WTC11 (cell line): ENCODE measurements around the gene NR2F2. TPM values are rescaled to one million over a fixed set of nuclear protein-coding genes. Genes with fewer than 3 reads are reported as not detected.

Experiments
- ATAC-seq: fragments of 200-7000 bp; cut with Tn5 transposase; 2 replicates; pipeline ENCODE4 v1.10.0; 2021; ENCODE audit warnings: mild to moderate bottlenecking, moderate library complexity
- CTCF ChIA-PET: fragments of 300-600 bp; sonication (Branson Sonifier 250); formaldehyde crosslinking; loops from one replicate; lab custom pipeline; 2021; ENCODE audit warnings: antibody characterized with exemption; lab: Charles Lee
- POLR2A ChIA-PET: fragments of 350-600 bp; sonication (Branson Sonifier 250); formaldehyde crosslinking; loops from one replicate; lab custom pipeline; 2021; ENCODE audit warnings: antibody characterized with exemption; lab: Charles Lee
- DNase-seq: peaks from one replicate; pipeline ENCODE4 v3.0.0; 2021; ENCODE audit warnings: low spot score
- H3K27ac Mint-ChIP-seq: 2 replicates; pipeline ENCODE4 v1.8.0; 2021; ENCODE audit warnings: mixed read lengths
- H3K27me3 Mint-ChIP-seq: 2 replicates; pipeline ENCODE4 v1.8.0; 2021; ENCODE audit warnings: low read depth, mild to moderate bottlenecking, moderate library complexity, mixed read lengths
- H3K36me3 Mint-ChIP-seq: 2 replicates; pipeline ENCODE4 v1.8.0; 2021; ENCODE audit warnings: mixed read lengths
- H3K4me1 Mint-ChIP-seq: 2 replicates; pipeline ENCODE4 v1.8.0; 2022; ENCODE audit warnings: mixed read lengths
- H3K4me3 Mint-ChIP-seq: 2 replicates; pipeline ENCODE4 v1.8.0; 2021; ENCODE audit warnings: mild to moderate bottlenecking, moderate library complexity, mixed read lengths
- H3K9me3 Mint-ChIP-seq: 2 replicates; pipeline ENCODE4 v1.8.0; 2021; ENCODE audit warnings: mixed read lengths
- ATF6 ChIP-seq: sonication (generic); formaldehyde crosslinking; IDR thresholded peaks from 2 replicates; pipeline ENCODE4 v1.8.1; 2023; ENCODE audit warnings: mild to moderate bottlenecking, missing genetic modification reagents
- CBFB ChIP-seq: sonication (generic); formaldehyde crosslinking; IDR thresholded peaks from 2 replicates; pipeline ENCODE4 v1.8.1; 2022; ENCODE audit warnings: mild to moderate bottlenecking, low read depth, missing genetic modification reagents
- CTCF ChIP-seq: fragments of 200-600 bp; IDR thresholded peaks from 2 replicates; pipeline ENCODE4 v1.8.0; 2022; ENCODE audit warnings: antibody characterized with exemption
- E2F1 ChIP-seq: sonication (generic); formaldehyde crosslinking; IDR thresholded peaks from 2 replicates; pipeline ENCODE4 v1.8.0; 2022; ENCODE audit warnings: mild to moderate bottlenecking, missing genetic modification reagents
- ELF4 ChIP-seq: sonication (generic); formaldehyde crosslinking; IDR thresholded peaks from 2 replicates; pipeline ENCODE4 v1.8.1; 2022; ENCODE audit warnings: low read depth, mild to moderate bottlenecking, moderate library complexity, missing genetic modification reagents
- FOXJ3 ChIP-seq: sonication (generic); formaldehyde crosslinking; IDR thresholded peaks from 2 replicates; pipeline ENCODE4 v1.9.0; 2021; ENCODE audit warnings: missing genetic modification reagents, mild to moderate bottlenecking, borderline replicate concordance
- GTF2I ChIP-seq: fragments of 250-450 bp; sonication (Bioruptor Pico); conservative IDR thresholded peaks from 2 replicates; pipeline ENCODE4 v1.4.0; 2021; ENCODE audit warnings: mild to moderate bottlenecking
- OVOL2 ChIP-seq: fragments of 250-450 bp; sonication (Bioruptor Pico); IDR thresholded peaks from 2 replicates; pipeline ENCODE4 v1.9.0; 2021; ENCODE audit warnings: mild to moderate bottlenecking, borderline replicate concordance
- PRDM15 ChIP-seq: sonication (generic); formaldehyde crosslinking; IDR thresholded peaks from 2 replicates; pipeline ENCODE4 v1.8.0; 2022; ENCODE audit warnings: missing genetic modification reagents
- SMAD3 ChIP-seq: sonication (generic); formaldehyde crosslinking; IDR thresholded peaks from 2 replicates; pipeline ENCODE4 v1.8.0; 2022; ENCODE audit warnings: missing genetic modification reagents, mild to moderate bottlenecking, borderline replicate concordance
- ZNF396 ChIP-seq: fragments of 250-450 bp; sonication (Bioruptor Pico); IDR thresholded peaks from 2 replicates; pipeline ENCODE4 v1.8.0; 2021; ENCODE audit warnings: mild to moderate bottlenecking, moderate library complexity, borderline replicate concordance
- ZNF416 ChIP-seq: fragments of 250-450 bp; sonication (Bioruptor Pico); IDR thresholded peaks from 2 replicates; pipeline ENCODE4 v1.9.0; 2021; ENCODE audit warnings: mild to moderate bottlenecking, inconsistent platforms
- total RNA-seq: library from RNA; stranded (reverse); gene quantifications from 3 replicates; pipeline ENCODE4 v1.2.3, GENCODE V29; 2021
- TF ChIP-seq, protein P1 (sequence below): sonication (generic); formaldehyde crosslinking; IDR thresholded peaks from 2 replicates; pipeline ENCODE4 v1.8.0; 2022; ENCODE audit warnings: mild to moderate bottlenecking, missing genetic modification reagents
- TF ChIP-seq, protein P2 (sequence below): sonication (generic); formaldehyde crosslinking; IDR thresholded peaks from 2 replicates; pipeline ENCODE4 v1.8.1; 2022; ENCODE audit warnings: mild to moderate bottlenecking, moderate library complexity, missing genetic modification reagents

The NR2F2 gene
- total RNA-seq, 1 experiment from 2014 or later = 0.57 TPM

DNA sequence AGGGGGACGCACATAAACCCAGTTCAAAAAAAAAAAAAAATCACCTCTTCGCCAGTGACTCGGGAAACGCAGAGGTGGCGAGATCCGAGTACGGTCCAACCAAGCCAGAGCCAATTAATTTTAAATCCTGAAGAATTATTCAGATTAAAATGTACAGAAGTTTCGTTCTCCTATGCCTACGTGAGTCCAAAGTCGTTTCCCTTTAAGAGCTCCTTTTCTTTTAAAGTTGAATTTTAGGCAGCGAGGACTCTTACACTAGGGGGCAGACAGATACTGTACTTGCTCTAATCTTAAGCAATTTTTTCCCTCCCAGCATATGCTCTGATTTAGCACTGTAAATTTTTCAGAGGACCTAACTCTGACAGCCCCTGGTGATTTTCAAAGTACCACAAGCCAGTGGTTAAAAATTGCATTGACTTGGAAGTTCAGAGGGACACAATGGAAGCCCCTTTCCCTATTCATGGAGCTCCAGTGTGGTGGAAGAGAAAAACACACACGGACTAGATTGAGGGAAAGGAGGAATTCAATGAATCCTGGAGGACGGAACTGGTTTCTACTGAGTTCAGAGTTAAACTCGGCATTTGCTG, 3.3 kb upstream of the NR2F2 start:
- ChIA-PET POLR2A (interaction anchor here (0.7 to 1.3 kb wide), 3 partner anchors 9 to 33 kb away, joined by 3 to 7 read pairs (median 4); no protein-coding TSS in a partner anchor), CTCF (interaction anchor here (0.5 to 3.7 kb wide), 34 partner anchors 10 to 1428 kb away, joined by 3 to 76 read pairs (median 4); no protein-coding TSS in a partner anchor)
- TF ChIP-seq CTCF = peak; percentile 20; the same call in 1 of the 2 replicates
- peak; percentile 54; the same call in 1 of the 2 replicates for TF ChIP-seq PRDM15
- TF ChIP-seq E2F1 = no peak
- Mint-ChIP-seq H3K36me3 (no peaks in the 10 kb centered on the region), H3K4me1 (peaks cover 67% of the 10 kb centered on the region), H3K9me3 (no peaks in the 10 kb centered on the region), H3K4me3 (peak overlapping the region; percentile 81), H3K27ac (no peak overlapping the region), H3K27me3 (peaks cover 96% of the 10 kb centered on the region)
- 0 out of 2 replicates have a peak, but pooled peaks have one; percentile 1 for ATAC-seq
- no peak for DNase-seq

- ATAC-seq (no peak), DNase-seq (no peak)
- Mint-ChIP-seq H3K27ac (no peak overlapping the region), H3K27me3 (peaks cover 96% of the 10 kb centered on the region), H3K36me3 (no peaks in the 10 kb centered on the region), H3K9me3 (no peaks in the 10 kb centered on the region), H3K4me1 (peaks cover 72% of the 10 kb centered on the region), H3K4me3 (no peak overlapping the region)
- ChIA-PET CTCF (interaction anchor here (0.7 to 3.7 kb wide), 6 partner anchors 9 to 79 kb away, joined by 3 to 76 read pairs (median 37); no protein-coding TSS in a partner anchor), POLR2A (interaction anchor here (0.7 kb wide), 2 partner anchors 13 to 722 kb away, joined by 4 read pairs; no protein-coding TSS in a partner anchor)
- no peak for TF ChIP-seq PRDM15
- TF ChIP-seq CBFB (CRISPR knock-in tag) = no peak
- TF ChIP-seq SMAD3 (CRISPR knock-in tag) = no peak
- no peak for TF ChIP-seq ELF4
These were observed 2.2 kb upstream of the NR2F2 start for GRCh38 chr15:96328181-96328876.

- H3K4me3 Mint-ChIP-seq = no peak overlapping the region
- H3K36me3 Mint-ChIP-seq = no peaks in the 10 kb centered on the region
- ChIA-PET CTCF (interaction anchor here (2.6 to 3.7 kb wide), 3 partner anchors 8 to 26 kb away, joined by 47 to 76 read pairs (median 52); no protein-coding TSS in a partner anchor), POLR2A (interaction anchor here (0.7 kb wide), 2 partner anchors 12 to 722 kb away, joined by 4 read pairs; no protein-coding TSS in a partner anchor)
- peaks cover 70% of the 10 kb centered on the region for H3K4me1 Mint-ChIP-seq
- no peak for DNase-seq
- no peak overlapping the region for H3K27ac Mint-ChIP-seq
- ATAC-seq = no peak
- peaks cover 96% of the 10 kb centered on the region for H3K27me3 Mint-ChIP-seq
- H3K9me3 Mint-ChIP-seq = no peaks in the 10 kb centered on the region
- no peak for TF ChIP-seq OVOL2 (CRISPR knock-in tag)
- TF ChIP-seq, protein P1, sequence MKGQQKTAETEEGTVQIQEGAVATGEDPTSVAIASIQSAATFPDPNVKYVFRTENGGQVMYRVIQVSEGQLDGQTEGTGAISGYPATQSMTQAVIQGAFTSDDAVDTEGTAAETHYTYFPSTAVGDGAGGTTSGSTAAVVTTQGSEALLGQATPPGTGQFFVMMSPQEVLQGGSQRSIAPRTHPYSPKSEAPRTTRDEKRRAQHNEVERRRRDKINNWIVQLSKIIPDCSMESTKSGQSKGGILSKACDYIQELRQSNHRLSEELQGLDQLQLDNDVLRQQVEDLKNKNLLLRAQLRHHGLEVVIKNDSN (CRISPR knock-in tag) = no peak
- TF ChIP-seq, protein P2, sequence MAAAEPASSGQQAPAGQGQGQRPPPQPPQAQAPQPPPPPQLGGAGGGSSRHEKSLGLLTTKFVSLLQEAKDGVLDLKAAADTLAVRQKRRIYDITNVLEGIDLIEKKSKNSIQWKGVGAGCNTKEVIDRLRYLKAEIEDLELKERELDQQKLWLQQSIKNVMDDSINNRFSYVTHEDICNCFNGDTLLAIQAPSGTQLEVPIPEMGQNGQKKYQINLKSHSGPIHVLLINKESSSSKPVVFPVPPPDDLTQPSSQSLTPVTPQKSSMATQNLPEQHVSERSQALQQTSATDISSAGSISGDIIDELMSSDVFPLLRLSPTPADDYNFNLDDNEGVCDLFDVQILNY (CRISPR knock-in tag) = no peak
- no peak for TF ChIP-seq FOXJ3
- TF ChIP-seq ZNF416 (CRISPR knock-in tag) = no peak
- TF ChIP-seq GTF2I = no peak
- TF ChIP-seq ZNF396 (CRISPR knock-in tag) = no peak
- TF ChIP-seq SMAD3 (CRISPR knock-in tag) = no peak
- TF ChIP-seq ATF6 (CRISPR knock-in tag) = no peak
These were observed 1.7 kb upstream of the NR2F2 start for GRCh38 chr15:96328877-96329195.
